ENCODE measurements around the gene ENPP1.

ENPP1 gene

GRCh38 chr6:131885237-131885636 is 77.4 kb downstream of the ENPP1 start:
- in situ Hi-C loops (cut with MboI; ENCODE audit: low sequenced_read_pairs, unreplicated experiment), result no loop called here
- DNase-seq (ENCODE audit: low spot score), result no peak
- no peak for TF ChIP-seq CTCF (IDR thresholded peaks at IDR 0.05; ENCODE audit: borderline replicate concordance, control extremely low read depth, extremely low read depth, insufficient read depth, missing control alignments)

- in situ Hi-C loops (cut with MboI; ENCODE audit: low sequenced_read_pairs, unreplicated experiment), result no loop called here
- no peak for DNase-seq (ENCODE audit: low spot score)
- no peak for TF ChIP-seq CTCF (IDR thresholded peaks at IDR 0.05; ENCODE audit: borderline replicate concordance, control extremely low read depth, extremely low read depth, insufficient read depth, missing control alignments)
These were observed 78.7 kb downstream of the ENPP1 start for GRCh38 chr6:131886517-131886916.

GRCh38 chr6:131890091-131890490 is 82.3 kb downstream of the ENPP1 start:
- in situ Hi-C loops (cut with MboI; ENCODE audit: low sequenced_read_pairs, unreplicated experiment), result no loop called here
- no peak for TF ChIP-seq CTCF (IDR thresholded peaks at IDR 0.05; ENCODE audit: borderline replicate concordance, control extremely low read depth, extremely low read depth, insufficient read depth, missing control alignments)
- no peak for DNase-seq (ENCODE audit: low spot score)

- in situ Hi-C loops (cut with MboI; ENCODE audit: low sequenced_read_pairs, unreplicated experiment), result no loop called here
These were observed 85.4 kb downstream of the ENPP1 start for GRCh38 chr6:131893198-131893597.

GRCh38 chr6:131894493-131895424 is 86.9 kb downstream of the ENPP1 start:
- no peak for DNase-seq (ENCODE audit: low spot score)
- TF ChIP-seq CTCF (IDR thresholded peaks at IDR 0.05; ENCODE audit: borderline replicate concordance, control extremely low read depth, extremely low read depth, insufficient read depth, missing control alignments), result no peak
- in situ Hi-C loops (cut with MboI; ENCODE audit: low sequenced_read_pairs, unreplicated experiment), result no loop called here

More at GRCh38 chr6:131893198-131893597, 85.4 kb downstream of the ENPP1 start:
- no peak for DNase-seq (ENCODE audit: low spot score)
- no peak for TF ChIP-seq CTCF (IDR thresholded peaks at IDR 0.05; ENCODE audit: borderline replicate concordance, control extremely low read depth, extremely low read depth, insufficient read depth, missing control alignments)

GRCh38 chr6:131897050-131897435 is 89.2 kb downstream of the ENPP1 start:
- no peak for DNase-seq (ENCODE audit: low spot score)
- no peak for TF ChIP-seq CTCF (IDR thresholded peaks at IDR 0.05; ENCODE audit: borderline replicate concordance, control extremely low read depth, extremely low read depth, insufficient read depth, missing control alignments)
- in situ Hi-C loops (cut with MboI; ENCODE audit: low sequenced_read_pairs, unreplicated experiment), result no loop called here

All from GM13976 (cell line).